Activated CD8-positive, alpha-beta T cell treated with anti-CD3 and anti-CD28 coated beads for 36 hours (primary cell): ENCODE results near the gene SULT1C3. TPM values are rescaled to one million over a fixed set of nuclear protein-coding genes. Genes with fewer than 3 reads are reported as not detected.

Source experiments
- ATAC-seq: fragments of 200-7000 bp; cut with Tn5 transposase; one replicate; pipeline ENCODE4 v1.10.0; 2021; ENCODE audit warnings: mild to moderate bottlenecking, moderate library complexity
- CTCF ChIA-PET: fragments of 350-600 bp; sonication (Branson Sonifier 250); formaldehyde crosslinking; loops from one replicate; lab custom pipeline; 2021; ENCODE audit warnings: antibody characterized with exemption; lab: Charles Lee
- POLR2A ChIA-PET: fragments of 350-600 bp; sonication (Branson Sonifier 250); formaldehyde crosslinking; loops from one replicate; lab custom pipeline; 2021; ENCODE audit warnings: antibody characterized with exemption; lab: Charles Lee
- DNase-seq: peaks from one replicate; pipeline ENCODE4 v3.0.0-alpha.2; 2020
- H3K27ac Mint-ChIP-seq: one replicate; pipeline ENCODE4 v1.8.0; 2021; ENCODE audit warnings: mild to moderate bottlenecking, mixed read lengths
- H3K27me3 Mint-ChIP-seq: one replicate; pipeline ENCODE4 v1.8.0; 2021; ENCODE audit warnings: mixed read lengths
- H3K36me3 Mint-ChIP-seq: one replicate; pipeline ENCODE4 v1.8.0; 2021; ENCODE audit warnings: low read depth, mixed read lengths
- H3K4me1 Mint-ChIP-seq: one replicate; pipeline ENCODE4 v1.8.0; 2021; ENCODE audit warnings: low read depth, mixed read lengths
- H3K4me3 Mint-ChIP-seq: one replicate; pipeline ENCODE4 v1.8.0; 2021; ENCODE audit warnings: mild to moderate bottlenecking, moderate library complexity, mixed read lengths
- H3K9me3 Mint-ChIP-seq: one replicate; pipeline ENCODE4 v1.8.0; 2021; ENCODE audit warnings: mixed read lengths
- CTCF ChIP-seq: fragments of 200-600 bp; IDR thresholded peaks from one replicate; pipeline ENCODE4 v1.8.0; 2022; ENCODE audit warnings: antibody characterized with exemption, mild to moderate bottlenecking
- intact Hi-C: fragments of 100-400 bp; cut with micrococcal nuclease; formaldehyde crosslinking; loops from one replicate; pipeline ENCODE4 v1.10.0; 2022
- total RNA-seq, 2 experiments: library from RNA; stranded (reverse); gene quantifications; one replicate each; pipeline ENCODE4 v1.2.3, GENCODE V29; 2021

The SULT1C3 gene
- total RNA-seq, 2 experiments from 2014 or later: not detected

- ChIA-PET CTCF (no interaction called here), POLR2A (no interaction called here)
- intact Hi-C loops: no loop called here
- ATAC-seq (no peak), DNase-seq (no peak)
- Mint-ChIP-seq H3K27me3 (peaks cover 6% of the 10 kb centered on the region), H3K4me3 (no peak overlapping the region), H3K9me3 (peaks cover 17% of the 10 kb centered on the region), H3K27ac (no peak overlapping the region), H3K36me3 (peaks cover 2% of the 10 kb centered on the region), H3K4me1 (no peaks in the 10 kb centered on the region)
- no peak for TF ChIP-seq CTCF
Observed at GRCh38 chr2:108226564-108226963, 13.2 kb upstream of the SULT1C3 start.

GRCh38 chr2:108228006-108228405 is 11.8 kb upstream of the SULT1C3 start:
- DNase-seq: no peak
- Mint-ChIP-seq H3K4me3 (no peak overlapping the region), H3K27ac (no peak overlapping the region), H3K4me1 (no peaks in the 10 kb centered on the region), H3K36me3 (peaks cover 2% of the 10 kb centered on the region), H3K9me3 (peaks cover 15% of the 10 kb centered on the region), H3K27me3 (peaks cover 6% of the 10 kb centered on the region)
- ATAC-seq: no peak
- no peak for TF ChIP-seq CTCF
- ChIA-PET POLR2A (no interaction called here), CTCF (no interaction called here)
- intact Hi-C loops: no loop called here

GRCh38 chr2:108228537-108228936 is 11.2 kb upstream of the SULT1C3 start:
- ChIA-PET POLR2A (no interaction called here), CTCF (no interaction called here)
- no peak for DNase-seq
- Mint-ChIP-seq H3K27me3 (peaks cover 6% of the 10 kb centered on the region), H3K27ac (no peak overlapping the region), H3K4me1 (no peaks in the 10 kb centered on the region), H3K4me3 (no peak overlapping the region), H3K36me3 (no peaks in the 10 kb centered on the region), H3K9me3 (peaks cover 11% of the 10 kb centered on the region)
- TF ChIP-seq CTCF: no peak
- ATAC-seq: no peak
- intact Hi-C loops: no loop called here

GRCh38 chr2:108229875-108230274 is 9.9 kb upstream of the SULT1C3 start:
- POLR2A ChIA-PET: no interaction called here
- CTCF ChIA-PET: no interaction called here
- Mint-ChIP-seq H3K27me3 (peaks cover 6% of the 10 kb centered on the region), H3K9me3 (peaks cover 2% of the 10 kb centered on the region), H3K36me3 (no peaks in the 10 kb centered on the region), H3K4me3 (no peak overlapping the region), H3K27ac (no peak overlapping the region), H3K4me1 (no peaks in the 10 kb centered on the region)
- ATAC-seq: no peak
- intact Hi-C loops: no loop called here
- no peak for TF ChIP-seq CTCF
- DNase-seq: no peak

- ChIA-PET CTCF (no interaction called here), POLR2A (no interaction called here)
- TF ChIP-seq CTCF: no peak
- intact Hi-C loops: no loop called here
- H3K27ac Mint-ChIP-seq: no peak overlapping the region
- ATAC-seq (no peak), DNase-seq (no peak)
- H3K9me3 Mint-ChIP-seq: peaks cover 3% of the 10 kb centered on the region
- H3K27me3 Mint-ChIP-seq: no peaks in the 10 kb centered on the region
- H3K4me1 Mint-ChIP-seq: no peaks in the 10 kb centered on the region
- no peaks in the 10 kb centered on the region for H3K36me3 Mint-ChIP-seq
- H3K4me3 Mint-ChIP-seq: no peak overlapping the region
Observed at GRCh38 chr2:108235577-108235976, 4.2 kb upstream of the SULT1C3 start.
